Measurements from ENCODE around the gene SLC5A6.

The SLC5A6 gene

DNA sequence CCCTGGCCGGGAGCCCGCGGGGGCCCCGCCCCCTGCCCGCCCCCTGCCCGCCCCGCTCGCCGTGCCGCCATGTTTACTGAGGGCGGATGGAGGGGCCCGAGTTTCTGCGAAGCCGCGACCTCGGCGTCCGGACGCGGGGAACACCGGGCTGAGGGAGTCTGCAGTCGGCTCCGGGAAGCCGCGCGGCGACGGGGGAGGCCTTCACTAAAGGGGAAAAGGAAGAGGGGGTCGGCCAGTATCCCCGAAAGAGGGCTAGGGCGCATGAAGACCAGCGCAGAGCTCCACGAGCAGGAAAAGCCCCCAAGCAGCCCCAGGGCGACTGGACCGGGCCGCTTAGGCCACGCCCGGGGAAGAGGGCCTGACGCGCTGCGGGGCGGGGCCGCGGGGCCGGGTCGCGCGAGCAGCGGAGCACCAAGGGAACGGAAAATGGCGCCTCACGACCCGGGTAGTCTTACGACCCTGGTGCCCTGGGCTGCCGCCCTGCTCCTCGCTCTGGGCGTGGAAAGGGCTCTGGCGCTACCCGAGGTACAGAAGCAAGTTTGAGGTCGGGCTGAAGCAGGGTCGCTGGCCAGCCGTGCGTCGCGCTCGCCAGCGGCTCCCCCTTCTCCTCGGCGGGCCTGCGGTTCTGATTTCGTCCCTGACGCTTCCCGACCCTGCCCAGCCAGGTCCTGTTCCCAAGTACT lies at the start of gene SLC5A6, which contains the start of gene ATRAID:
SLC5A6 (minus strand) TSS at position 326 of the 683 bp plus-strand sequence. CDS start 4,618 bp downstream, outside the sequence.
ATRAID (plus strand) TSS at position 99 of the 683 bp plus-strand sequence; CDS start at position 427, 328 bp downstream.
- DNase-seq = peak; percentile 75

DNA sequence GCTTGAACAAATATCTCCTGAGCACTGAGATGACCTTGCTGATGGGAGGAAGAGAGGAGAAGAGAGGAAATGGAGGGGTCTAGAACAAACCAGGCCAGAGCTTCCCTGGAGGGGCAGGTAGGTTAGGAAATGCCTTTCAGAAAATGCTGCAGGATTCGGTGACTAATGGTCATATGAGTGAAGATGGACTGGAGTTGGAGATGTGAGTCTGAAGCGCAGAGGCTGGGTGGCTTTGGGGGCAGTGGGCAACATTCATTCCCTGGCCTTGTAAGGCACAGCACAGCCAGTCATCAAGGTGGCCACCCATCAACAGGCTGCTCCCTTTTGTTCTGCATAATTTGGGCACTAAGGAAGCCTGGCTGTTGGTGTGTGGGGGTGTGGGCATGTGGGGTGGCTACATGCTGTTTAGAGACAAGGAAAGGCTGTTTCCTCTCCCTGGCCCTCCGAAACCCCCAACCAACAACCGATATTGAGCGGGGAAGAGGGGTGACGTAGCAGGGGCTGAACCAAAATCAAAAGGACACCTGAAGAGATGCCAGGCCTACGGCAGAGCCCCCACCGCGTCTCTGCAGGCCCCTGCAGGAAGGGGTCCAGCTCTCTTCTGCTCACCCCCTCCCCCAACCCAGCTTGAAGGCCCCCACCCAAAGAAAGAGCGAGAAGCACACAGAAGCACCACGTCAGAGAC lies 49.3 kb upstream of the SLC5A6 start:
- no peak for DNase-seq

DNA sequence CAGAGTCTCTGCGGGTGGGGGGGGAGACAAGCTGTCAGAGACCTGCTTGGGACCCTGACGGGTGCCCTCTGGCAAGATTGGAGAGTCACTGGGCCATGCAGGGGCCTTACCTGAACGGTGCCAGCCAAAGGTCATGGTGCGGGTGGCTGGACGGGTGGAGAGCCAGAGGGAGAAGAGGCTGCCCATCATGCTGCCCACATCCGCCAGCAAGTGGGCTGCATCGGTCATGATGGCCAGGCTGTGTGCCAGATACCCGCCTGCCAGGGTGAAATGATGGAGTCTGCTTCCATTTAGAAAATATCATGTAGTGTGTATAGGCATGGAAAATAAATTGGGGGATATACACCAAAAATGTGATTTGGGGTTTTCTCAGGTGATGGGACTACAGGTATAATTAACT lies 46.0 kb upstream of the SLC5A6 start:
- DNase-seq = no peak

DNA sequence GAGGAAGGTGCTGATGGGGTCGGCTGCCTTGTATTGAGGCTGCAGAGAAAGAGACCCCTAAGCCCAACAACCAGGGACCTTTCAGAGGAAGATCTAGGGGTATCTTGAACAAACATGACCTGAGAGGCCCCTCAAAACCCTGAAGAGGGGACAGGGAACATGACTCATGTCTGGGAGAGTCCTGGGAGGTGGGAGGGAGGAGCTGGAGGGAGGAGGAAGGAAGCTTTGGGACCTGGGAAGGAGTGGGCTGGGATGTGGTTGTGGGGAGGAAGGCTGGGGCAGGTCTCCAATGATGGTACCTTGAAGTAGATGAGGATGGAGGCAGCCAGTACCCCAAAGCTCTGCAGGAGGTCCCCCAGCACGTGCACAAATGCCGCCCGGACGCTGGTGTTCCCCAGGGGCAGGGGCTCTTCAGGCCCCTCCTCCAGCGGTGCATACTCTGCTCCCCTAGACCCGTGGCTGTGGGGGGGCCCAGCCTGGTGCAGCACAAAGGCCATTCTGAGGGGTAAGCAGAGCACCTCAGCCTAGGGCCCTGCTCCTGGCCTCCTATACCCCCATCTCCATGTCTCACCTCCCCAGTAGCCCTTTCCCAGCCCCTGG lies 44.9 kb upstream of the SLC5A6 start:
- DNase-seq = no peak

DNA sequence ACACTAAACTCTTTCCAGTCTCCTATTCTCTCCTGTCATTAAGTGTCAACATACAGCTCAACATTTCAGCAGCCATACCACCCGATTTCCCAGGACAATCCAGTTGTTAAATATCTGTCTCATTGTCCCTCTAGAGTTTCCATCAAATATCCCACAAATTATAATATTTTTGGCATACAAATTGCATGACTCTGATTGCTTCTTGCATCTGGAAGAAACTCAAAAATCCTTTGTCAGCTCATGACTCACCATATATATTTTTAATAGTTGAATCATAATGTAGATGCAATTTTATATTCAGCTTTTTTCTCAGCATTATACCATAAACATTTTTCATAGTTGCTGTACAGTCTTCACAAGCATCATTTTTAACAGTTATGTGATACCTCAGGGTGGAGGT lies 43.6 kb upstream of the SLC5A6 start:
- no peak for DNase-seq

DNA sequence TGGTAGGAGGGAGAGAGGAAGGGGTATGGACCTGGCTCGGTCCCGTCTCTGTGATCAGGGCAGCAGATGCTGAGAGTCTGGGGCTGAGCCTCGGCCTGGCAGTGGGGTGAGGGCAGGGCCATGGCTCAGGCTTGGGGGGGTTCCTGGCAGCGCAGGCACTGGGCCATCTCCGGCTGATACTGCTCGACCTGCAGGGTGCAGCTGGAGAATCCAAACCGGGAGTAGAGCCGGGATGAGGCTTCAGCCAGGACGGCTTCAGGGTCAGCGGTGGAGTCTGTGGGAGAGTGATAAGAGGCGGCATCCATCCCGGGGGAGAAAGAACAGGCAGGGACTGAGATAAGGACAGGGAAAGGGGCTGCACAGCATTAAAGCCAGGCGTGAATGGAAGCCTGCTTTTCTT lies 43.1 kb upstream of the SLC5A6 start:
- no peak for DNase-seq

DNA sequence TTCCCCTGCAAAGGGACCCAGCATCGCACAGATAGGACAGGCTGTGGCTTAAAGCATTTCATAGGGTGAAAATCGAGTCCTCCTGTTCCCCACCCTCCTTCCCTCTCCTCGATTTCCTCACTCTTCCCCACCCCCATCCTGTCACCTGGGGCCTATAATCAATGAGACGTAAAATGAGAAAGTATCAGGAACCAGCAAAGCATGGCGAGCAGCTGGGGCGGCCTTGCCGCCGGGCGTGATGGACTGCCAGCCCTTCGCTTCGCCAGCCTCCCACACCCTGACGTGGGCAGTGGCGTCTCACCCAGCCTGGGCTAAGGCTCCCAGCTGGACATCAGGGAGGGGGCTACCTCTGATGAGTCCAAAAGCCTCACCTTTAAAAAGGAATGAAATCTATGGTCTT lies 39.7 kb upstream of the SLC5A6 start:
- DNase-seq = no peak

DNA sequence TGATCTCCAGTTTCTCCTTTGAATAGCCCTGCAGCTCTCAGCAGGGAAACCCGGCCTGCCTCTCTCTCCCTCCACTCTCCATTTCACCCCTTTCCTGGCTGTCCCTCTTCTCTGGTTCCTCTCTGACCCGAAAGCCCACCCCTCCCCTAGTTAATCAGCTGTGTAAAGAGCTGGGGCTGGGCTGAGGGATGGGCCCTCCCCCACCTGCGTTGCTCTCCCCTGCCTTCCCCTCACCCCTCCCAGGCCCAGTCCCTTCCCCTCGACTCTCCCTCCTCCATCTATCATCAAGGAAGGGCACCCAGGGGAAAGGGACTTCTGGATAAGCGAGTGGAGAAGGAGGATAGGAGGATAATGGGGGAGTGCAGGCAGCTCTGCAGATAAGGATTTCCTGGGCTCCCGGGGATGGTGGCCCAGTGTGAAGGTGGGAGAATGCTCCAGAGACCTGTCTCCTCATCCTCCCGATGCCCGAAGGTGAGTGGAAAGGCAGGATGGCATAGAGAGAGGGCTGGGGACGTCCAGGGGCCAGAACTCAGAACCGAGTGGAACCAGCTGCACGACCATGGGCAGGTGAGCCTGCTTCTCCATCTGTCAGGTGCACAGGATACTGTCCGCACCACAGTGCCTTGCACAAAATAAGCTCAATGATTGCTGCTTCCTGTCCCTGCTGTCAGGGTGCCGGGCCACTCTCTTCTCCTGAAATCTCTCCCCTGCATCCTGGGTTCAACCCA lies 38.7 kb upstream of the SLC5A6 start:
- no peak for DNase-seq

DNA sequence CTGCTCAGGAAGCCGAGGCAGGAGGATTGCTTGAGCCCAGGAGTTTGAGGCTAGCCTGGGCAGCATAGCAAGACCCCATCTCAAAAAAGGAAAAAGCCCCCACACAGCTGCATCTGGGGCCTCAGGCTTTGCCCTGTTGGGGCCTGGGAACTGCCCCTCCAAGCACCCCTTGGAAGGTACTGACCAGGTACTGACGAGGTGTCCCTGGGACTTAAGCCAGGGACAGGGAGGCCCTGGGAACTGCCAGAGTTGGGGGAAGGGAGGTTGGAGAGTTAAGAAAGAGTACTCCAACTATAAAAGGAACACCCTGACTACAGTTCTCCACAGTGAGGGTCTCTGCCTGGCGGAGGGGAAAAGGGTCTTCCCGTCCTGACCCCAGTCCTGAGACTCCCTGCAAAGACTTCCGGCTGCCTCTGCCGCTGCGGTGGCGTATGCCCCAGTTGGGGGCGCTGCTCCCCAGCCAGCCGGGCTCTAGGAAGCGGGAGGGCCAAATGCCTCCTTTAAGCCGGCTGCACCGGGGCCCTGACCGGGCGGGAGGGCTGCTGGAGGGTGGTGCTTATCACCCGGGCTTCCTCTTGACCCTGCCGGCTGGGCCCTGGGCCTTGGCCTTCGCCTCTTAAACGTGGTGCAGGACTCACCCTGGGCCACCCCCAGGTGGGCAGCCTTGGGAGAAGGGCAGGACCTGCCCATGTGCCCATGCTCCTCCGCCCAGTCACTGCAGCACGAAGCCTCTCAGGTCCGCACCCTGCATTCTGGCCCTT lies 38.0 kb upstream of the SLC5A6 start:
- DNase-seq = no peak

DNA sequence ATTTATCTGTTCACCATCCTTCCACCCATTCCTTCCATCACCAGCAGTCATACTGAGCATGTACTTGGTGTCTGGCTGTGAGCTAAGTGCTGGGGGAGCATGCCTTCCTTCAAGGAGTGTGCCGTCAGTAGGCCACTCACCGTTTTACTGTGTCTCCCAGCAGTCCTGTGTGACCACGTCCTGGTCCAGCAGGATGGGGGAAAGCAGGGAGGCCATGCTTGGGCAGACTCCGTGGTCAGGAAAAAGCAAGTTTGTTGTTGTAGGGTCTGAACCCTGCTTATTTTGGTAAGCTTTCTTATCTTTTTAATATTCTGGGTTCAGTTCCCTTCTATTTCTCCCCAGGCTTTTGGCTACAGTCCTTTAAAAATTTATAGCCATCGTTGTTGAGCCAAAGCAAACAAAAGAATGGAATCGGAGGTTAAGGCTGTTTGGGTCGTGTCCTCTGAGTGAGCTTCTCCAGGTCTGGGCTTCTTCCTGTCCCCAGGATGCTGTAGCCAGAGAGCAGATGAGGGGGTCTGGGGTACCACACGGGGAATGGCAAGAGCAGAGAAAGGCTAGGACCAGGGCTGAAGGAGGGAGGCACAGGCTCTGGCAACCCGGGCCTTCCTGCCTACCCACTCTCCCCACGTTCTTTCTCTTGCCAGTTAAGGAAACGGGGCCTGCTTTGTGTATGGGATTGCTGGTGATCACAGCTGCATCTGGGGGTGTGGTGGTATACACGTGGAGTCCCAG lies 37.3 kb upstream of the SLC5A6 start:
- no peak for DNase-seq

DNA sequence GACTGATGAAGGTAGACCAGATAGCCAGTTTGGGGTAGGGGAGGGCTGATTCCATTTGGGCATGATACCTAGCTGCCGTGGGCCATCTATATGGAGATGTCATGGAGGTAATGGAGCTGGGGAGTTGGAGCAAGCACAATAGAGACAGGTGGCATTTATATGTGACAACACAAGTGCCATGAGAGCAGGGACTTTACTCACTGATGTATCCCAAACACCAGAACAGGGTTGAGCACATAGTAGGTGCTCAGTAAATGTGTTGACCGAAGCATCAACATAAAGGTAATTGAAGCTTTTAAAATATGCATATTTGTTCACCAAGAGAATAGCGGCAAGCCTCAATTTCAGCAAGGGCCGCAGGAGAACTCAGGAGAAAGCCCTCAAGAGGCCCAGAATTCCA lies 35.8 kb upstream of the SLC5A6 start:
- no peak for DNase-seq

DNA sequence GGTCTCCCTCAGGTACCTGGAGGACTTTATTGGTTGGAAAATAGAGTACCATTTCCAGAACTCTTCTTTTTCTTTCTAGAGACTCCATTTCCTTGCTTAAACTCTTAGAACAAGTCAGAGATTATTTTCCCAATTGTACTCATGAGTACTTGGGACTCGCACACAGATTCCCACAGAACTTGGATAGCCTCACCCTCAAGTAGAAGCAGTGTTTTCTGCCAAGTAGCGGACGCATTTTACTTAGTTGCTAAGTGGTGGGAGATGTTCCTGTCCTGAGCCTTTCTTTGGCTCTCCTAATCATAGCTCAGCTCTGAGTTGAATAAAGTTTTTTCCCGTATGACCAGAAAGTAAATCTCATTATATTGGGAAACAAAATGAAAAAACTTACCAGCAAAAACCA lies 33.6 kb upstream of the SLC5A6 start:
- no peak for DNase-seq

DNA sequence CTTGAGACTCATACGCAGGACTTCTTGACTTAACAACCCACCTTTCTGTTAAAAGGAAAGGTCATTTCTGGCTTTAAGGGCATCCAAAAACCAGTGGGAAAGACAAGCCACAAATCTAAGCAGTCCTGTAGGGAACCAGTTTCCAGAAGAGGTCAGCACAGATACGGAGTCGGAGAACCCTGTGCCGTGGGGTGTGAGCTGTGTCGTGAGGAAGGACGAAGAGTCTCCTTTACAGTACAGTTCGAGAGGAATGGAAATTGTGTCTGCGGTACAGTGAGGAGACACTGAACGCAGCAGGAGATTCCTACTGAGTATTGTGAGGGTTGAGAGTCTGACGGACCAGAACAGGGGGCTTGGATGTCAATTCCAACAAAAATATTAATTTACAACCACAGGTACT lies 33.0 kb upstream of the SLC5A6 start:
- DNase-seq = no peak

DNA sequence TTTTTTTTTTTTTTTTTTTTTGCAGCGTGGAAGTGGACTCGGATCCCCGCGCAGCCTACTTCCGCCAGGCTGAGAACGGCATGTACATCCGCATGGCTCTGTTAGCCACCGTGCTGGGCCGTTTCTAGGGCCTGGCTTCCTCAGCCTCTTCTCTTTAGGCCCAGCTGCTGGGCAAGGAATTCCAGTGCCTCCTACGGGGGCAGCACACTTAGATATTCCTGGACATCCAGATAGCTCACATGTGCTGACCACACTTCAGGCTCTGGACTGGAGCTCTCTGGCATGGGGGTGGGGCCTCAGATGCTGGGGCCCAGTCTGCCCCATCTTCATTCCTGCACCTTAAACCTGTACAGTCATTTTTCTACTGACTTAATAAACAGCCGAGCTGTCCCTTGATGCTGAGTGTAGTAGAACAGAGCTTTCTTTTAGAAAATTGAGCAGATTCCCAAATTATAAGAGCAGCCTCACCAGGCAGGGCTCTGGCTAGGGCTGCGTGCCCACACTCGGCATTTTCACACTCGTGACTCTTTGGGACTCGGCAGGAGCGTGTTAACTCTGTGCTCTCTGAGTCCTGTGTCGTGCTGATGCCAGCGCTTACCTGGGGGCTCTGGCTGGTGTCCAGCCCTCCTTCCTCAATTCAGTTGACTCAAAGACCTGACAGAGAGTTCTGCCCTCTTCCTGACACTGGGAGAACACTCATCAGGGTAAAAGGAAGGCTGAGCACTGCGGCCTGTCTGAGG lies 31.5 kb upstream of the SLC5A6 start:
- no peak for DNase-seq

DNA sequence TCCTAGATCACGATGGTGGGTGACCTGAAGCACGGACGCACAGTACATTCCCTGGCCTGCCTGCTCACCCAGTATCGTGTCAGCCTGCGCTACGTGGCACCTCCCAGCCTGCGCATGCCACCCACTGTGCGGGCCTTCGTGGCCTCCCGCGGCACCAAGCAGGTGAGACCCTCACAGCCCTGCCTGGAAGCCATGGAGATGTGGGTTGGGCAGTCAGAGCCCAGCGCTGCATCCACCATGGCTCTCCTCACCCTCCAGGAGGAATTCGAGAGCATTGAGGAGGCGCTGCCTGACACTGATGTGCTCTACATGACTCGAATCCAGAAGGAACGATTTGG lies 30.5 kb upstream of the SLC5A6 start:
- no peak for DNase-seq

DNA sequence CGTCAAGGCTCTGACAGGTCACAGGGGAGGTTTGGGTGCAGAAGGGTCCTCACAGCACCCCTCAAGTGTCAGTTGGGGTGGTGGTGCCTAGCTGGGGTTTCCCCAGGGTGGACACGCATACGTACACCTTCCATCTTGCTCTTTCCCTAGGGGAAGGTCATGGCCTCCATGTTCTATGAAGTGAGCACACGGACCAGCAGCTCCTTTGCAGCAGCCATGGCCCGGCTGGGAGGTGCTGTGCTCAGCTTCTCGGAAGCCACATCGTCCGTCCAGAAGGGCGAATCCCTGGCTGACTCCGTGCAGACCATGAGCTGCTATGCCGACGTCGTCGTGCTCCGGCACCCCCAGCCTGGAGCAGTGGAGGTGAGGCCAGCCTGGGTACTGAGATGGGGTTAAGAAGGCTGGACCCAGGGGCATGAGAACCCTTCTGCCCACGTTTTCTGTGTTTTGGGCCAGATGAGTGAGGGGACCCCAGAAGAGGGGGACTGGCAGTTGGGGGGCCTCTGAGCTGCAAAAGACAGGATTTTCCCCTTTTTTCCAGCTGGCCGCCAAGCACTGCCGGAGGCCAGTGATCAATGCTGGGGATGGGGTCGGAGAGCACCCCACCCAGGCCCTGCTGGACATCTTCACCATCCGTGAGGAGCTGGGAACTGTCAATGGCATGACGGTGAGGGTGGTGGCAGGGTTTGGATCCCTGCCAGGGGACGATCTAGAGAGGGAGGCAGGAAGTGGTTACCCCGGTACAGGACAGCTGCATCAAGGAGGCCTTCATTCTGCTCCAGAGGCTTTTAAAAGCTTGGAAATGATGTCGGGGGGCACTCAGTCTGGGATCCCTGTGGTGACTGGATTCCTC lies 29.9 kb upstream of the SLC5A6 start:
- no peak for DNase-seq

DNA sequence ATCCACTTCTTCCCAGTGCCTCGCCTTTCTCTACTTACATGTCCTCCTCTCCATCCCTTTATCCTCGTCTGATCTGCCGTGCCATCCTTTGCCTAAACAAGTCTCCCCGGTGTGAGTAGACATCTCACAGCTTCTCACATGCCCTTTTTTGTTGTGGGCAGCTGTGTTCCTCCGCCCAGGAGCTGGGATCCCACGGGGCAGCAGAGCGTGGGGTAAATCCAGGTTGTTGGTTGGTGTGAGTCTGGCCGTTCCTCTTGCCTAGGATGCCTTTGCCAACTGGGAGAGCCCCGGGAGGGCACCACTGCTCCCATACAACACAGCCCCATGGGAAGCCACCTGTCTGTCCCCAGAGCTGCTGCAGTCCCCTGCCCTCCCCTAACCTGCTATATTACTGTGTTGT lies 28.3 kb upstream of the SLC5A6 start:
- no peak for DNase-seq

DNA sequence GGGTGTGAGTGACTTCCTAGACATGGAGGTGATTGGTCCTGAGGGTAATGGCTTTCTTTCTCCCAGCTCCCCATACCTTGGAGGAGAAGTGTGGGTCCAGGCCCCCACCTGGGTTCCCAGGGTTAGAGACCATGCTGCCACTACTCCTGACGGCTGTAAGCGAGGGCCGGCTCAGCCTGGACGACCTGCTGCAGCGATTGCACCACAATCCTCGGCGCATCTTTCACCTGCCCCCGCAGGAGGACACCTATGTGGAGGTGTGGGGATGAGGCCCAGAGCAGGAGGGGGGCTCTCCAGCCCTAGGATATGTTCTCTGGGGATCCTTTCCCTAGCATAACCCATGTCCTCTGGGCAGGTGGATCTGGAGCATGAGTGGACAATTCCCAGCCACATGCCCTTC lies 26.9 kb upstream of the SLC5A6 start:
- DNase-seq = no peak

DNA sequence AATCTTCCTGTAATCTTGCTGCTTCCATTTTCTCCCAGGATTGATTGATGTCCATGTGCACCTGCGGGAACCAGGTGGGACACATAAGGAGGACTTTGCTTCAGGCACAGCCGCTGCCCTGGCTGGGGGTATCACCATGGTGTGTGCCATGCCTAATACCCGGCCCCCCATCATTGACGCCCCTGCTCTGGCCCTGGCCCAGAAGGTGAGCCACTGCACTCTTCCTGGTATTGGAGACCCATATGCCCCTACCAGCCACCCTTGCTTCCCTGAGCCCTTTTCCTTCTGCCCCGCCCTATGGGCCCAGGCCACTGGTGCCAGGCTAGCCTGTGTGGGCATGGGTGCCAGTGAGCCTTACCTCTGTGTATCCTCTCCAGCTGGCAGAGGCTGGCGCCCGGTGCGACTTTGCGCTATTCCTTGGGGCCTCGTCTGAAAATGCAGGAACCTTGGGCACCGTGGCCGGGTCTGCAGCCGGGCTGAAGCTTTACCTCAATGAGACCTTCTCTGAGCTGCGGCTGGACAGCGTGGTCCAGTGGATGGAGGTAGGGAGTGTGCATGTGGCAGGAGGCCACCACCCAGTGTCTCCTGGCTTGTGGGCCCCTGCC lies 25.4 kb upstream of the SLC5A6 start:
- no peak for DNase-seq

DNA sequence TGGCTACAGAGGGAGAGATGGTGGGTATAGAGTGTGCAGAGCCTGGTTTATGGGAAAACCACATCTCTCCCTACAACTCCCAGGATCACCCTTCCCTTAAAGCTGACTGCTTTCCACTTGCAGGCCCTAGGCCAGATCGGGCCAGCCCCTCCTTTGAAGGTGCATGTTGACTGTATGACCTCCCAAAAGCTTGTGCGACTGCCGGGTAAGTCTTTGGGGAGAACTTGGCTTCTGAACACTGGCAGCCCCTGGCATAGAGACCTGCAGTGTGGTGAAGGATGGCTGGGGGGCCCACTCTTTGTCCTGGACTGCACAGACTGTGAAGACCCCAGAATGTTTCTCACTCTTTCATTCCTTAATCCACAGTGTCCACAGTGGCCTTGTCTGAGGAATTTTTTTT lies 24.6 kb upstream of the SLC5A6 start:
- DNase-seq = no peak

Measured in DMS79 (cell line).